Gastrocnemius medialis (tissue), 4 donors: Measurements from ENCODE around the gene EDC3.

Experiments used
- CTCF ChIP-seq, 5 experiments: fragments of 450-650 bp in 3 of 5; fragments of 200-600 bp in 2 of 5; sonication (generic) in 2 of 5; IDR thresholded peaks in 4 of 5; conservative IDR thresholded peaks in 1 of 5; 1 replicate in 4 of 5; 2 replicates in 1 of 5; pipeline ENCODE4 v1.5.1; 2016 to 2019; ENCODE audit warnings: antibody characterized with exemption in 5 of 5, mild to moderate bottlenecking in 3 of 5, moderate library complexity in 3 of 5
- POLR2A ChIP-seq, 2 donors: fragments of 450-650 bp; IDR thresholded peaks; one replicate each; pipeline ENCODE4 v1.6.1; 2017; ENCODE audit warnings: antibody characterized with exemption in 2 of 2, mild to moderate bottlenecking in 2 of 2, moderate library complexity in 2 of 2

GRCh38 chr15:74631935-74632560 is 63.8 kb downstream of the EDC3 start:
- TF ChIP-seq POLR2A (IDR thresholded peaks at IDR 0.05), result no peak
- TF ChIP-seq CTCF (IDR thresholded peaks at IDR 0.05 in 4 of 5, conservative IDR thresholded peaks at IDR 0.05 in 1 of 5), result peak; percentile 44 to 78 (median 74)
